Panc1 (cell line): Measurements from ENCODE around the gene PLA2G2D.

Experiments used
- CTCF ChIP-seq: fragments of 450-650 bp; IDR thresholded peaks from 2 replicates; pipeline ENCODE4 v1.5.1; 2017; ENCODE audit warnings: mild to moderate bottlenecking
- POLR2AphosphoS5 ChIP-seq: IDR thresholded peaks from 2 replicates; pipeline ENCODE4 v1.6.1; 2012; ENCODE audit warnings: mild to moderate bottlenecking, low read depth, low read length, moderate library complexity
- SIN3A ChIP-seq: IDR thresholded peaks from 2 replicates; pipeline ENCODE4 v1.6.1; 2012; ENCODE audit warnings: low read depth, mild to moderate bottlenecking, low read length, moderate library complexity, borderline replicate concordance; ENCODE audit not compliant: insufficient read depth

GRCh38 chr1:20143734-20144565 is 24.6 kb upstream of the PLA2G2D start:
- no peak for TF ChIP-seq CTCF
- no peak for TF ChIP-seq SIN3A
- no peak for TF ChIP-seq POLR2AphosphoS5
